Erythroblast (primary cell): ENCODE results near the gene CYSLTR2.

Experiments used
- GATA1 ChIP-seq: IDR thresholded peaks from 2 replicates; pipeline ENCODE4 v1.6.1; 2011; ENCODE audit warnings: low read depth, mild to moderate bottlenecking, control low read depth, low read length, moderate library complexity
- POLR2A ChIP-seq: IDR thresholded peaks from 2 replicates; pipeline ENCODE4 v1.6.1; 2011; ENCODE audit warnings: mild to moderate bottlenecking, low read length

DNA sequence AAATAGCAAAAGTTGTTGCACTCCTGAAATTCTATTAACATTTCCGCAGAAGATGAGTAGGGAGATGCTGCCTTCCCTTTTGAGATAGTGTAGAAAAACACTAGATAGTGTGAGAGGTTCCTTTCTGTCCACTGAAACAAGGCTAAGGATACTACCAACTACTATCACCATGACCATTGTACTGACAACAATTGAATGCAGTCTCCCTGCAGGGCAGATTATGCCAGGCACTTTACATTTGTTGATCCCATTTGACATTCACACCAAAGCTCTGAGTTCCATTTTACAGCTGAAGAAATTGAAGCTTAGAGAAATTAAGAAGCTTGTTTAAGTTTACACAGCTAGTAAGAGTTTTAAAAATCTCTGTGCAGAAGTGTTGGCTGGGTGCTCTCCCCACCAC is 55.0 kb downstream of the CYSLTR2 start:
- TF ChIP-seq POLR2A: no peak
- no peak for TF ChIP-seq GATA1
